Activated CD8-positive, alpha-beta T cell treated with anti-CD3 and anti-CD28 coated beads, Interleukin-2, amount 10 ng/mL, durations not matched to agents 7 days and 5 days (primary cell): ENCODE measurements around the gene MOB3B. TPM values are rescaled to one million over a fixed set of nuclear protein-coding genes. Genes with fewer than 3 reads are reported as not detected.
"Not testable (repeated sequence)": the region's sequence is repeated elsewhere in the genome, so short reads cannot be mapped to it uniquely, and the experiment has no call there.

ENCODE experiments used
- ATAC-seq: fragments of 150-1000 bp; cut with Tn5 transposase; one replicate; pipeline ENCODE4 v1.10.0; 2021; ENCODE audit warnings: moderate library complexity
- CTCF ChIA-PET: fragments of 350-600 bp; sonication (Branson Sonifier 250); formaldehyde crosslinking; loops from one replicate; lab custom pipeline; 2021; ENCODE audit warnings: antibody characterized with exemption; lab: Charles Lee
- POLR2A ChIA-PET: fragments of 350-600 bp; sonication (Branson Sonifier 250); formaldehyde crosslinking; loops from one replicate; lab custom pipeline; 2021; ENCODE audit warnings: antibody characterized with exemption; lab: Charles Lee
- DNase-seq: peaks from one replicate; pipeline ENCODE4 v3.0.0-alpha.2; 2020
- H3K27ac Mint-ChIP-seq: one replicate; pipeline ENCODE4 v1.8.0; 2021; ENCODE audit warnings: mild to moderate bottlenecking, mixed read lengths
- H3K27me3 Mint-ChIP-seq: one replicate; pipeline ENCODE4 v1.8.0; 2021; ENCODE audit warnings: low read depth, mixed read lengths
- H3K36me3 Mint-ChIP-seq: one replicate; pipeline ENCODE4 v1.8.0; 2021; ENCODE audit warnings: low read depth, mixed read lengths
- H3K4me1 Mint-ChIP-seq: one replicate; pipeline ENCODE4 v1.8.0; 2021; ENCODE audit warnings: low read depth, mixed read lengths
- H3K4me3 Mint-ChIP-seq: one replicate; pipeline ENCODE4 v1.8.0; 2021; ENCODE audit warnings: mild to moderate bottlenecking, mixed read lengths
- H3K9me3 Mint-ChIP-seq: one replicate; pipeline ENCODE4 v1.8.0; 2022; ENCODE audit warnings: mixed read lengths; ENCODE audit not compliant: insufficient read depth
- total RNA-seq, 2 experiments: library from RNA; stranded (reverse); gene quantifications; one replicate each; pipeline ENCODE4 v1.2.3, GENCODE V29; 2021

MOB3B gene
- total RNA-seq, 2 experiments from 2014 or later: 2.5 to 2.8 TPM

GRCh38 chr9:27511771-27512170, 17.8 kb downstream of the MOB3B start:
- H3K9me3 Mint-ChIP-seq: no peaks in the 10 kb centered on the region
- DNase-seq: no peak
- H3K36me3 Mint-ChIP-seq: no peaks in the 10 kb centered on the region
- no peak for ATAC-seq
- no peaks in the 10 kb centered on the region for H3K27me3 Mint-ChIP-seq
- H3K4me3 Mint-ChIP-seq: no peak overlapping the region
- H3K27ac Mint-ChIP-seq: no peak overlapping the region
- no peaks in the 10 kb centered on the region for H3K4me1 Mint-ChIP-seq
- ChIA-PET POLR2A (no interaction called here), CTCF (no interaction called here)

GRCh38 chr9:27510780-27511179, 18.8 kb downstream of the MOB3B start:
- DNase-seq (no peak), ATAC-seq (no peak)
- Mint-ChIP-seq H3K9me3 (no peaks in the 10 kb centered on the region), H3K27ac (no peak overlapping the region), H3K27me3 (no peaks in the 10 kb centered on the region), H3K4me3 (no peak overlapping the region), H3K36me3 (no peaks in the 10 kb centered on the region), H3K4me1 (no peaks in the 10 kb centered on the region)
- POLR2A ChIA-PET: no interaction called here
- CTCF ChIA-PET: no interaction called here

- ATAC-seq (no peak), DNase-seq (no peak)
- Mint-ChIP-seq H3K4me1 (no peaks in the 10 kb centered on the region), H3K27ac (no peak overlapping the region), H3K36me3 (no peaks in the 10 kb centered on the region), H3K27me3 (no peaks in the 10 kb centered on the region), H3K9me3 (no peaks in the 10 kb centered on the region), H3K4me3 (no peak overlapping the region)
- ChIA-PET POLR2A (no interaction called here), CTCF (no interaction called here)
Measured at GRCh38 chr9:27506981-27507380, 22.6 kb downstream of the MOB3B start.

- no peak for ATAC-seq
- H3K36me3 Mint-ChIP-seq: no peaks in the 10 kb centered on the region
Measured at GRCh38 chr9:27505744-27506161, 23.9 kb downstream of the MOB3B start.

GRCh38 chr9:27504259-27504658, 25.4 kb downstream of the MOB3B start:
- no peaks in the 10 kb centered on the region for H3K36me3 Mint-ChIP-seq
- peaks cover 5% of the 10 kb centered on the region for H3K27me3 Mint-ChIP-seq
- CTCF ChIA-PET: no interaction called here
- peaks cover 12% of the 10 kb centered on the region for H3K4me1 Mint-ChIP-seq
- DNase-seq (no peak), ATAC-seq (no peak)
- no peaks in the 10 kb centered on the region for H3K9me3 Mint-ChIP-seq
- no peak overlapping the region for H3K27ac Mint-ChIP-seq
- POLR2A ChIA-PET: no interaction called here
- H3K4me3 Mint-ChIP-seq: no peak overlapping the region

More at GRCh38 chr9:27505744-27506161, 23.9 kb downstream of the MOB3B start:
- H3K4me3 Mint-ChIP-seq: no peak overlapping the region
- H3K27ac Mint-ChIP-seq: no peak overlapping the region
- no peaks in the 10 kb centered on the region for H3K9me3 Mint-ChIP-seq
- DNase-seq: no peak
- H3K4me1 Mint-ChIP-seq: peaks cover 3% of the 10 kb centered on the region
- ChIA-PET CTCF (no interaction called here), POLR2A (no interaction called here)
- peaks cover 5% of the 10 kb centered on the region for H3K27me3 Mint-ChIP-seq

GRCh38 chr9:27503623-27504022, 26.0 kb downstream of the MOB3B start:
- Mint-ChIP-seq H3K27ac (no peak overlapping the region), H3K36me3 (no peaks in the 10 kb centered on the region), H3K4me3 (no peak overlapping the region), H3K4me1 (peaks cover 14% of the 10 kb centered on the region), H3K9me3 (no peaks in the 10 kb centered on the region), H3K27me3 (peaks cover 5% of the 10 kb centered on the region)
- POLR2A ChIA-PET: no interaction called here
- CTCF ChIA-PET: no interaction called here
- no peak for ATAC-seq
- DNase-seq: no peak

GRCh38 chr9:27500902-27501301, 28.7 kb downstream of the MOB3B start:
- ATAC-seq, H3K27me3 Mint-ChIP-seq, DNase-seq, CTCF ChIA-PET, H3K9me3 Mint-ChIP-seq, H3K36me3 Mint-ChIP-seq, H3K27ac Mint-ChIP-seq, H3K4me3 Mint-ChIP-seq: not testable (repeated sequence)
- H3K4me1 Mint-ChIP-seq: peaks cover 14% of the 10 kb centered on the region
- POLR2A ChIA-PET: interaction anchor here (0.8 kb wide), 1 partner anchor 13 kb away, joined by 4 read pairs; no protein-coding TSS in a partner anchor

- no peak overlapping the region for H3K4me3 Mint-ChIP-seq
- peaks cover 5% of the 10 kb centered on the region for H3K27me3 Mint-ChIP-seq
- no peaks in the 10 kb centered on the region for H3K9me3 Mint-ChIP-seq
- ChIA-PET CTCF (interaction anchor here (0.7 to 1.6 kb wide), 2 partner anchors 14 to 30 kb away, joined by 3 to 5 read pairs; partner anchors contain the start of gene MOB3B), POLR2A (no interaction called here)
- DNase-seq: no peak
- peaks cover 14% of the 10 kb centered on the region for H3K4me1 Mint-ChIP-seq
- no peak for ATAC-seq
- no peak overlapping the region for H3K27ac Mint-ChIP-seq
- peaks cover under 1% of the 10 kb centered on the region for H3K36me3 Mint-ChIP-seq
Measured at GRCh38 chr9:27499451-27499850, 30.2 kb downstream of the MOB3B start.

- ChIA-PET CTCF (interaction anchor here (1.2 kb wide), 1 partner anchor 32 kb away, joined by 4 read pairs; the partner anchor contains the start of gene MOB3B), POLR2A (no interaction called here)
- Mint-ChIP-seq H3K9me3 (peaks cover 8% of the 10 kb centered on the region), H3K27ac (no peak overlapping the region), H3K36me3 (peaks cover 5% of the 10 kb centered on the region), H3K4me1 (peaks cover 14% of the 10 kb centered on the region), H3K4me3 (no peak overlapping the region), H3K27me3 (peaks cover 5% of the 10 kb centered on the region)
- ATAC-seq: no peak
- no peak for DNase-seq
Measured at GRCh38 chr9:27497883-27498417, 31.7 kb downstream of the MOB3B start.

- H3K4me1 Mint-ChIP-seq: peaks cover 14% of the 10 kb centered on the region
- peaks cover 10% of the 10 kb centered on the region for H3K9me3 Mint-ChIP-seq
- peaks cover 2% of the 10 kb centered on the region for H3K27me3 Mint-ChIP-seq
- H3K27ac Mint-ChIP-seq: no peak overlapping the region
- ChIA-PET POLR2A (no interaction called here), CTCF (interaction anchor here (0.5 kb wide), 1 partner anchor 16 kb away, joined by 4 read pairs; no protein-coding TSS in a partner anchor)
- no peak for ATAC-seq
- H3K36me3 Mint-ChIP-seq: peaks cover 9% of the 10 kb centered on the region
- H3K4me3 Mint-ChIP-seq: no peak overlapping the region
- no peak for DNase-seq
Measured at GRCh38 chr9:27496135-27496504, 33.5 kb downstream of the MOB3B start.

GRCh38 chr9:27495480-27496134, 34.0 kb downstream of the MOB3B start:
- ChIA-PET CTCF (no interaction called here), POLR2A (interaction anchor here (0.6 kb wide), 1 partner anchor 148 kb away, joined by 3 read pairs; no protein-coding TSS in a partner anchor)
- peaks cover 9% of the 10 kb centered on the region for H3K36me3 Mint-ChIP-seq
- no peak overlapping the region for H3K4me3 Mint-ChIP-seq
- ATAC-seq: no peak
- peaks cover 11% of the 10 kb centered on the region for H3K4me1 Mint-ChIP-seq
- H3K27me3 Mint-ChIP-seq: no peaks in the 10 kb centered on the region
- peaks cover 10% of the 10 kb centered on the region for H3K9me3 Mint-ChIP-seq
- H3K27ac Mint-ChIP-seq: no peak overlapping the region
- DNase-seq: no peak

GRCh38 chr9:27491154-27491553, 38.5 kb downstream of the MOB3B start:
- Mint-ChIP-seq H3K27me3 (no peaks in the 10 kb centered on the region), H3K36me3 (peaks cover 9% of the 10 kb centered on the region), H3K4me1 (peaks cover 10% of the 10 kb centered on the region), H3K27ac (no peak overlapping the region), H3K4me3 (no peak overlapping the region), H3K9me3 (peaks cover 10% of the 10 kb centered on the region)
- ChIA-PET CTCF (interaction anchor here (2.1 kb wide), 1 partner anchor 39 kb away, joined by 4 read pairs; the partner anchor contains the start of gene MOB3B), POLR2A (no interaction called here)
- ATAC-seq (no peak), DNase-seq (no peak)
